HepG2 (cell line): ENCODE measurements around the gene CCDC93. TPM values are rescaled to one million over a fixed set of nuclear protein-coding genes. Genes with fewer than 3 reads are reported as not detected.

ENCODE experiments used
- DNMT3B ChIP-seq: conservative IDR thresholded peaks from 2 replicates; pipeline ENCODE4 v1.6.1; 2016; ENCODE audit warnings: missing biosample characterization, control low read depth
- NFE2L1 ChIP-seq: sonication (generic); formaldehyde crosslinking; IDR thresholded peaks from 2 replicates; pipeline ENCODE4 v1.4.0; 2020; ENCODE audit warnings: missing genetic modification reagents, mild to moderate bottlenecking, borderline replicate concordance
- RFXAP ChIP-seq: sonication (generic); formaldehyde crosslinking; IDR thresholded peaks from 2 replicates; pipeline ENCODE4 v1.4.0; 2020; ENCODE audit warnings: missing genetic modification reagents, borderline replicate concordance
- TBP ChIP-seq: sonication (generic); formaldehyde crosslinking; IDR thresholded peaks from 2 replicates; pipeline ENCODE4 v1.5.0; 2020; ENCODE audit warnings: missing genetic modification reagents
- ZBTB25 ChIP-seq: IDR thresholded peaks from 2 replicates; pipeline ENCODE4 v1.6.1; 2018; ENCODE audit warnings: missing genetic modification reagents
- ZNF383 ChIP-seq: sonication (generic); formaldehyde crosslinking; IDR thresholded peaks from 2 replicates; pipeline ENCODE4 v1.4.0; 2020; ENCODE audit warnings: missing genetic modification reagents, mild to moderate bottlenecking, borderline replicate concordance
- polyA plus RNA-seq, 8 experiments: library from polyadenylated mRNA; depleted of rRNA in 3 of 8; stranded (reverse) in 7 of 8; unstranded in 1 of 8; fragments of >200 nt; fragmentation: Illumina TruSeq in 4 of 8; extraction: Trizol in 4 of 8; gene quantifications; 2 replicates each; pipeline versions ENCODE4 v1.2.1 to v1.2.3, GENCODE V29; 2011 to 2016; ENCODE audit warnings: low read depth in 4 of 8, missing spikeins in 1 of 8, mixed read lengths in 1 of 8; ENCODE audit not compliant: insufficient read depth in 1 of 8
- total RNA-seq, 5 experiments: library from RNA; depleted of rRNA; stranded (reverse); fragments of >200 nt; fragmentation: Illumina TruSeq; extraction: Trizol; gene quantifications; 2 replicates each; pipeline ENCODE4 v1.2.3, GENCODE V29; 2016; ENCODE audit warnings: low read depth in 1 of 5
- TF ChIP-seq, protein P1 (sequence below), 2 experiments: sonication (generic) in 1 of 2; formaldehyde crosslinking in 1 of 2; IDR thresholded peaks; 2 replicates each; pipeline versions ENCODE4 v1.4.0 to v1.6.1; 2018 to 2020; ENCODE audit warnings: missing genetic modification reagents in 2 of 2, borderline replicate concordance in 1 of 2, low read depth in 1 of 2, mild to moderate bottlenecking in 1 of 2, missing biosample characterization in 1 of 2
- TF ChIP-seq, protein P2 (sequence below): sonication (generic); formaldehyde crosslinking; IDR thresholded peaks from 2 replicates; pipeline ENCODE4 v1.4.0; 2020; ENCODE audit warnings: missing genetic modification reagents, borderline replicate concordance
- TF ChIP-seq, protein P3 (sequence below): sonication (generic); formaldehyde crosslinking; IDR thresholded peaks from 2 replicates; pipeline ENCODE4 v1.4.0; 2020; ENCODE audit warnings: mild to moderate bottlenecking, missing genetic modification reagents

CCDC93 gene
- total and polyA plus RNA-seq, 2 of the 13 experiments (the other 11 are each of a cell fraction or from before 2014, with no cell fraction given) = 37.2 to 53.2 TPM

DNA sequence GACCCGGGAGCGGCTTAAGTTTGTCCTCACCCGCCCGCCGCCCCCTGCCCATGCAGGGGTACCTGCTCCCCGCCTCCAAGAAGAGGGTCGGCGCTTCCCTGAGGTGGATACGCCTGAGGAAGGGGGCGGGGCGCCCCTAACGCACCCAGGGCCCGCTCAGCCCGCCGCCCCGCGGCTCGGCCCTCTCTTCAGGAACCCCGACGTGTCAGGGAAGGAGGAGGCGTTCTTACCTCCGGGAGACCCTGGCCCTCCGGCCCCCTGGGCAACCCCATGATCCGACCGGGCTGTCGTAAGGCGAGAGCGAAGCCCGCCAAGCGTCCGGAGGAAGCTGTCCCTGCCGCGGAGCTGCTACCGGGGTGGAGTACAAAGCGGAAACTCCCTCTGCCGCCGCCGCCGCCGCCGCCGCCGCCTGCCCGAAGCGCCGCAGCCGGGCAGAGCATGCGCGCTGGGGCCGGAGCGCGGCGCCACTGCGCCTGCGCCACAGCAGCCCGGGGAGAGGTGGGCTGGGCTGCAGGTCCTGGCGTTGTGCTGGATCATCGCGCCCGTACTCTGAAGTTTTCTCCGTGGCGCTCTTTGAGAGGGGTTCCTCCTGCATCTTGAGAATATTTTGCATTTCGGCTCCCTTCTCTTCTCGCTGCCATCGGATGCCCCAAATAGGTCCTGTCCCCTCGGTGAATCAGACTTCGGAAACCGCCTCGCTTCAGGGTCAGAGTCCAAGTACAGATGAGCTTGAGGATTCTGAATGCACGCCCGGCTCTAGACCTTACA lies at the start of gene CCDC93 (continued):
- TF ChIP-seq, protein P1, sequence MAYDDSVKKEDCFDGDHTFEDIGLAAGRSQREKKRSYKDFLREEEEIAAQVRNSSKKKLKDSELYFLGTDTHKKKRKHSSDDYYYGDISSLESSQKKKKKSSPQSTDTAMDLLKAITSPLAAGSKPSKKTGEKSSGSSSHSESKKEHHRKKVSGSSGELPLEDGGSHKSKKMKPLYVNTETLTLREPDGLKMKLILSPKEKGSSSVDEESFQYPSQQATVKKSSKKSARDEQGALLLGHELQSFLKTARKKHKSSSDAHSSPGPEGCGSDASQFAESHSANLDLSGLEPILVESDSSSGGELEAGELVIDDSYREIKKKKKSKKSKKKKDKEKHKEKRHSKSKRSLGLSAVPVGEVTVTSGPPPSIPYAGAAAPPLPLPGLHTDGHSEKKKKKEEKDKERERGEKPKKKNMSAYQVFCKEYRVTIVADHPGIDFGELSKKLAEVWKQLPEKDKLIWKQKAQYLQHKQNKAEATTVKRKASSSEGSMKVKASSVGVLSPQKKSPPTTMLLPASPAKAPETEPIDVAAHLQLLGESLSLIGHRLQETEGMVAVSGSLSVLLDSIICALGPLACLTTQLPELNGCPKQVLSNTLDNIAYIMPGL (CRISPR knock-in tag; IDR thresholded peaks at IDR 0.05; ENCODE audit: borderline replicate concordance in 1 of 2, low read depth in 1 of 2) = peak; percentile 16 to 57; a peak in 2 of 4 replicates
- TF ChIP-seq, protein P2, sequence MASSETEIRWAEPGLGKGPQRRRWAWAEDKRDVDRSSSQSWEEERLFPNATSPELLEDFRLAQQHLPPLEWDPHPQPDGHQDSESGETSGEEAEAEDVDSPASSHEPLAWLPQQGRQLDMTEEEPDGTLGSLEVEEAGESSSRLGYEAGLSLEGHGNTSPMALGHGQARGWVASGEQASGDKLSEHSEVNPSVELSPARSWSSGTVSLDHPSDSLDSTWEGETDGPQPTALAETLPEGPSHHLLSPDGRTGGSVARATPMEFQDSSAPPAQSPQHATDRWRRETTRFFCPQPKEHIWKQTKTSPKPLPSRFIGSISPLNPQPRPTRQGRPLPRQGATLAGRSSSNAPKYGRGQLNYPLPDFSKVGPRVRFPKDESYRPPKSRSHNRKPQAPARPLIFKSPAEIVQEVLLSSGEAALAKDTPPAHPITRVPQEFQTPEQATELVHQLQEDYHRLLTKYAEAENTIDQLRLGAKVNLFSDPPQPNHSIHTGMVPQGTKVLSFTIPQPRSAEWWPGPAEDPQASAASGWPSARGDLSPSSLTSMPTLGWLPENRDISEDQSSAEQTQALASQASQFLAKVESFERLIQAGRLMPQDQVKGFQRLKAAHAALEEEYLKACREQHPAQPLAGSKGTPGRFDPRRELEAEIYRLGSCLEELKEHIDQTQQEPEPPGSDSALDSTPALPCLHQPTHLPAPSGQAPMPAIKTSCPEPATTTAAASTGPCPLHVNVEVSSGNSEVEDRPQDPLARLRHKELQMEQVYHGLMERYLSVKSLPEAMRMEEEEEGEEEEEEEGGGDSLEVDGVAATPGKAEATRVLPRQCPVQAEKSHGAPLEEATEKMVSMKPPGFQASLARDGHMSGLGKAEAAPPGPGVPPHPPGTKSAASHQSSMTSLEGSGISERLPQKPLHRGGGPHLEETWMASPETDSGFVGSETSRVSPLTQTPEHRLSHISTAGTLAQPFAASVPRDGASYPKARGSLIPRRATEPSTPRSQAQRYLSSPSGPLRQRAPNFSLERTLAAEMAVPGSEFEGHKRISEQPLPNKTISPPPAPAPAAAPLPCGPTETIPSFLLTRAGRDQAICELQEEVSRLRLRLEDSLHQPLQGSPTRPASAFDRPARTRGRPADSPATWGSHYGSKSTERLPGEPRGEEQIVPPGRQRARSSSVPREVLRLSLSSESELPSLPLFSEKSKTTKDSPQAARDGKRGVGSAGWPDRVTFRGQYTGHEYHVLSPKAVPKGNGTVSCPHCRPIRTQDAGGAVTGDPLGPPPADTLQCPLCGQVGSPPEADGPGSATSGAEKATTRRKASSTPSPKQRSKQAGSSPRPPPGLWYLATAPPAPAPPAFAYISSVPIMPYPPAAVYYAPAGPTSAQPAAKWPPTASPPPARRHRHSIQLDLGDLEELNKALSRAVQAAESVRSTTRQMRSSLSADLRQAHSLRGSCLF (CRISPR knock-in tag) = 0 out of 2 replicates have a peak, but pooled peaks have one; percentile 74
- TF ChIP-seq, protein P3, sequence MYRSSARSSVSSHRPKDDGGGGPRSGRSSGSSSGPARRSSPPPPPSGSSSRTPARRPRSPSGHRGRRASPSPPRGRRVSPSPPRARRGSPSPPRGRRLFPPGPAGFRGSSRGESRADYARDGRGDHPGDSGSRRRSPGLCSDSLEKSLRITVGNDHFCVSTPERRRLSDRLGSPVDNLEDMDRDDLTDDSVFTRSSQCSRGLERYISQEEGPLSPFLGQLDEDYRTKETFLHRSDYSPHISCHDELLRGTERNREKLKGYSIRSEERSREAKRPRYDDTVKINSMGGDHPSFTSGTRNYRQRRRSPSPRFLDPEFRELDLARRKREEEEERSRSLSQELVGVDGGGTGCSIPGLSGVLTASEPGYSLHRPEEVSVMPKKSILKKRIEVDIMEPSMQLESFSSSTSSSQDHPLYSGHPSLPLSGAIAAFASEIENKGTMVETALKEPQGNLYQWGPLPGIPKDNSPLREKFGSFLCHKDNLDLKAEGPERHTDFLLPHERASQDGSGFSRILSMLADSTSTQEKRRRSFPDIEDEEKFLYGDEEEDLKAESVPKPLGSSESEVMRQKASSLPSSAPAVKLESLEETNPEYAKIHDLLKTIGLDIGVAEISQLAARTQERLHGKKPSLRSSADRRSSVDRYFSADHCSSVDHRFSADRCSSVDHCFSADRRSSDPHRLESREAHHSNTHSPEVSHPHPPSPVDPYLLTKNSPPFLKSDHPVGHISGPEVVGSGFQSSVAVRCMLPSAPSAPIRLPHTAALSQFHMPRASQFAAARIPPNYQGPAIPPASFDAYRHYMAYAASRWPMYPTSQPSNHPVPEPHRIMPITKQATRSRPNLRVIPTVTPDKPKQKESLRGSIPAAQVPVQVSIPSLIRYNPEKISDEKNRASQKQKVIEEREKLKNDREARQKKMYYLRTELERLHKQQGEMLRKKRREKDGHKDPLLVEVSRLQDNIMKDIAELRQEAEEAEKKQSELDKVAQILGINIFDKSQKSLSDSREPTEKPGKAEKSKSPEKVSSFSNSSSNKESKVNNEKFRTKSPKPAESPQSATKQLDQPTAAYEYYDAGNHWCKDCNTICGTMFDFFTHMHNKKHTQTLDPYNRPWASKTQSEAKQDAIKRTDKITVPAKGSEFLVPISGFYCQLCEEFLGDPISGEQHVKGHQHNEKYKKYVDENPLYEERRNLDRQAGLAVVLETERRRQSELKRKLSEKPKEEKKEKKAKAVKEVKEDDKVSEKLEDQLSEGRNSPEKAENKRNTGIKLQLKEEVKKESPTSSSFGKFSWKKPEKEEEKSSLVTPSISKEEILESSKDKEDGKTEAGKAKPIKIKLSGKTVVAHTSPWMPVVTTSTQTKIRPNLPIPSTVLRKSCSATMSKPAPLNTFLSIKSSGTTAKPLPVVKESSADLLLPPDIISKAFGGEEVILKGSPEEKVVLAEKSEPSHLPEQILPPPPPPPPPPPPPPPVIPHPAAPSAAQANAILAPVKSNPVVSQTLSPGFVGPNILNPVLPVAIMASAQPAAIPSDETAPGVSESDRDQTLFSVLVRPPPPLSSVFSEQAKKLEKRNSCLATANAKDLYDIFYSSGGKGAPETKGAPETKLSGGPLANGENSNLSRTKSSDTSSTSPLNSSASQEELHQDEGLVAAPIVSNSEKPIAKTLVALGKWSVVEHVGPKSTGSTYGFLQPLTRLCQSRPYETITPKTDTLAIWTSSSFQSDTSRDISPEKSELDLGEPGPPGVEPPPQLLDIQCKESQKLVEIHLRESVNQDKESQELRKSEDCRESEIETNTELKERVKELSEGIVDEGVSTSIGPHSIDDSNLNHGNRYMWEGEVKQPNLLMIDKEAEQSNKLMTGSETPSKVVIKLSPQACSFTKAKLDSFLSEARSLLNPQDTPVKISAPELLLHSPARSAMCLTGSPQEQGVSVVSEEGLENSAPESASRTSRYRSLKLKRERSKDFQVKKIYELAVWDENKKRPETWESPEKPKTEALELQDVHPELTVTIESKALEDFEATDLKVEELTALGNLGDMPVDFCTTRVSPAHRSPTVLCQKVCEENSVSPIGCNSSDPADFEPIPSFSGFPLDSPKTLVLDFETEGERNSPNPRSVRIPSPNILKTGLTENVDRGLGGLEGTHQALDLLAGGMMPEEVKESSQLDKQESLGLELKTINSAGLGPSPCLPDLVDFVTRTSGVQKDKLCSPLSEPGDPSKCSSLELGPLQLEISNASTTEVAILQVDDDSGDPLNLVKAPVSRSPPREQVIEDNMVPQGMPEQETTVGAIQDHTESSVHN = peak; percentile 56; the same call in 1 of the 2 replicates
- TF ChIP-seq RFXAP = peak; percentile 2; the same call in 1 of the 2 replicates
- TF ChIP-seq ZNF383 (CRISPR knock-in tag) = no peak; the same call in 1 of the 2 replicates
- TF ChIP-seq TBP (CRISPR knock-in tag) = 0 out of 2 replicates have a peak, but pooled peaks have one; percentile 46
- peak; percentile 69; the same call in 1 of the 2 replicates for TF ChIP-seq DNMT3B
- TF ChIP-seq NFE2L1 (CRISPR knock-in tag) = 0 out of 2 replicates have a peak, but pooled peaks have one; percentile 41
- 0 out of 2 replicates have a peak, but pooled peaks have one; percentile 18 for TF ChIP-seq ZBTB25 (CRISPR knock-in tag)
